Measurements from ENCODE around the gene AKT1S1. TPM values are rescaled to one million over a fixed set of nuclear protein-coding genes. Genes with fewer than 3 reads are reported as not detected.

The AKT1S1 gene
- total RNA-seq, 1 experiment from 2014 or later = 81.5 TPM

- Histone ChIP-seq H3K36me3 (ENCODE audit: insufficient read depth, low read length, poor library complexity, severe bottlenecking) (peaks cover 6% of the 10 kb centered on the region), H3K9me3 (ENCODE audit: low read depth, low read length, poor library complexity, severe bottlenecking) (no peaks in the 10 kb centered on the region), H3K27me3 (replicated peaks; ENCODE audit: insufficient read depth, low read depth, low read length, poor library complexity) (no peaks in the 10 kb centered on the region), H3K4me1 (ENCODE audit: insufficient read depth, low read length, poor library complexity, severe bottlenecking) (no peaks in the 10 kb centered on the region), H3K27ac (ENCODE audit: low read depth, low read length, poor library complexity, severe bottlenecking) (no peak overlapping the region), H3K4me3 (ENCODE audit: low read depth, low read length, poor library complexity, severe bottlenecking) (no peak overlapping the region)
- CTCF ChIA-PET = no interaction called here
- no TSS peak for BruUV-seq (replicated peaks)
- intact Hi-C loops (cut with micrococcal nuclease; ENCODE audit: unreplicated experiment) = no loop called here
- no peak for DNase-seq (ENCODE audit: low spot score)
- POLR2A ChIA-PET (ENCODE audit: low non-redundant PET) = no interaction called here
- no peak for TF ChIP-seq CTCF (conservative IDR thresholded peaks at IDR 0.05; ENCODE audit: low read depth, low read length)
- no peak for TF ChIP-seq EZH2 (IDR thresholded peaks at IDR 0.05; ENCODE audit: borderline replicate concordance, low read depth, low read length, poor library complexity, severe bottlenecking)
Observed at GRCh38 chr19:49889038-49889686, 12.0 kb upstream of the AKT1S1 start.

- H3K4me3 ChIP-seq (ENCODE audit: low read depth, low read length, poor library complexity, severe bottlenecking) = no peak overlapping the region
- CTCF ChIA-PET = interaction anchor here (0.6 kb wide), 1 partner anchor 836 kb away, joined by 4 read pairs; no protein-coding TSS in a partner anchor
- no peak for DNase-seq (ENCODE audit: low spot score)
- no peaks in the 10 kb centered on the region for H3K9me3 ChIP-seq (ENCODE audit: low read depth, low read length, poor library complexity, severe bottlenecking)
- H3K27ac ChIP-seq (ENCODE audit: low read depth, low read length, poor library complexity, severe bottlenecking) = no peak overlapping the region
- no peaks in the 10 kb centered on the region for H3K4me1 ChIP-seq (ENCODE audit: insufficient read depth, low read length, poor library complexity, severe bottlenecking)
- POLR2A ChIA-PET (ENCODE audit: low non-redundant PET) = no interaction called here
- H3K36me3 ChIP-seq (ENCODE audit: insufficient read depth, low read length, poor library complexity, severe bottlenecking) = peaks cover 13% of the 10 kb centered on the region
- intact Hi-C loops (cut with micrococcal nuclease; ENCODE audit: unreplicated experiment) = no loop called here
- no TSS peak for BruUV-seq (replicated peaks)
- TF ChIP-seq EZH2 (IDR thresholded peaks at IDR 0.05; ENCODE audit: borderline replicate concordance, low read depth, low read length, poor library complexity, severe bottlenecking) (no peak), CTCF (conservative IDR thresholded peaks at IDR 0.05; ENCODE audit: low read depth, low read length) (no peak)
- no peaks in the 10 kb centered on the region for H3K27me3 ChIP-seq (replicated peaks; ENCODE audit: insufficient read depth, low read depth, low read length, poor library complexity)
Observed at GRCh38 chr19:49888510-49888824, 11.3 kb upstream of the AKT1S1 start.

GRCh38 chr19:49887665-49888509, 10.7 kb upstream of the AKT1S1 start:
- no TSS peak for BruUV-seq (replicated peaks)
- no peaks in the 10 kb centered on the region for H3K4me1 ChIP-seq (ENCODE audit: insufficient read depth, low read length, poor library complexity, severe bottlenecking)
- intact Hi-C loops (cut with micrococcal nuclease; ENCODE audit: unreplicated experiment) = no loop called here
- peaks cover 19% of the 10 kb centered on the region for H3K36me3 ChIP-seq (ENCODE audit: insufficient read depth, low read length, poor library complexity, severe bottlenecking)
- H3K9me3 ChIP-seq (ENCODE audit: low read depth, low read length, poor library complexity, severe bottlenecking) = peaks cover 4% of the 10 kb centered on the region
- ChIA-PET POLR2A (ENCODE audit: low non-redundant PET) (no interaction called here), CTCF (interaction anchor here (0.6 kb wide), 1 partner anchor 837 kb away, joined by 4 read pairs; no protein-coding TSS in a partner anchor)
- no peak for DNase-seq (ENCODE audit: low spot score)
- TF ChIP-seq EZH2 (IDR thresholded peaks at IDR 0.05; ENCODE audit: borderline replicate concordance, low read depth, low read length, poor library complexity, severe bottlenecking) (no peak), CTCF (conservative IDR thresholded peaks at IDR 0.05; ENCODE audit: low read depth, low read length) (no peak)
- H3K27ac ChIP-seq (ENCODE audit: low read depth, low read length, poor library complexity, severe bottlenecking) = no peak overlapping the region
- H3K4me3 ChIP-seq (ENCODE audit: low read depth, low read length, poor library complexity, severe bottlenecking) = no peak overlapping the region
- no peaks in the 10 kb centered on the region for H3K27me3 ChIP-seq (replicated peaks; ENCODE audit: insufficient read depth, low read depth, low read length, poor library complexity)
